Panc1 (cell line): ENCODE results near the gene KRTAP10-7. TPM values are rescaled to one million over a fixed set of nuclear protein-coding genes. Genes with fewer than 3 reads are reported as not detected.

Experiments
- ATAC-seq: fragments of 200-7000 bp; cut with Tn5 transposase; 2 replicates; pipeline ENCODE4 v1.9.1; 2020; ENCODE audit warnings: mild to moderate bottlenecking, moderate library complexity
- BruUV-seq: library from RNA; stranded (reverse); fragments of 400-500 nt; replicated peaks from 2 replicates; lab custom pipeline; 2021; lab: Mats Ljungman, UMichigan
- CTCF ChIA-PET: fragments of 300-600 bp; sonication (Branson Sonifier 250); formaldehyde crosslinking; loops from one replicate; lab custom pipeline; 2022; ENCODE audit warnings: antibody characterized with exemption; lab: Charles Lee
- POLR2A ChIA-PET: fragments of 300-600 bp; sonication (Branson Sonifier 250); formaldehyde crosslinking; loops from one replicate; lab custom pipeline; 2022; ENCODE audit warnings: antibody characterized with exemption; lab: Charles Lee
- DNase-seq: peaks from one replicate; pipeline ENCODE4 v3.0.0-alpha.2; 2010; ENCODE audit warnings: low read depth, low spot score
- H3K27ac ChIP-seq: 2 replicates; pipeline ENCODE4 v1.5.1; 2011; ENCODE audit warnings: mild to moderate bottlenecking, low read length, inconsistent platforms
- H3K27me3 ChIP-seq: fragments of 200-500 bp; sonication (Bioruptor generic); 2 replicates; pipeline ENCODE4 v1.6.0; 2014; ENCODE audit warnings: low read length, inconsistent platforms; ENCODE audit not compliant: control insufficient read depth, insufficient read depth
- H3K36me3 ChIP-seq: fragments of 200-500 bp; sonication (Bioruptor generic); 2 replicates; pipeline ENCODE4 v1.5.1; 2014; ENCODE audit warnings: inconsistent platforms, mild to moderate bottlenecking, low read length, moderate library complexity; ENCODE audit not compliant: control insufficient read depth, insufficient read depth
- H3K4me1 ChIP-seq: 2 replicates; pipeline ENCODE4 v1.5.1; 2011; ENCODE audit warnings: inconsistent platforms, mild to moderate bottlenecking, low read length, moderate library complexity; ENCODE audit not compliant: control insufficient read depth, insufficient read depth
- H3K4me3 ChIP-seq, 2 experiments: 2 replicates each; pipeline ENCODE4 v1.5.1; 2011 to 2012; ENCODE audit warnings: low read depth in 2 of 2, low read length in 2 of 2, mild to moderate bottlenecking in 2 of 2, inconsistent platforms in 1 of 2, moderate library complexity in 1 of 2
- H3K9me3 ChIP-seq: fragments of 200-500 bp; sonication (Bioruptor generic); 2 replicates; pipeline ENCODE4 v1.5.1; 2014; ENCODE audit warnings: low read depth, mild to moderate bottlenecking, inconsistent platforms, low read length, moderate library complexity; ENCODE audit not compliant: control insufficient read depth, insufficient read depth
- POLR2AphosphoS5 ChIP-seq: IDR thresholded peaks from 2 replicates; pipeline ENCODE4 v1.6.1; 2012; ENCODE audit warnings: mild to moderate bottlenecking, low read depth, low read length, moderate library complexity
- SIN3A ChIP-seq: IDR thresholded peaks from 2 replicates; pipeline ENCODE4 v1.6.1; 2012; ENCODE audit warnings: low read depth, mild to moderate bottlenecking, low read length, moderate library complexity, borderline replicate concordance; ENCODE audit not compliant: insufficient read depth
- TCF7L2 ChIP-seq: IDR thresholded peaks from 2 replicates; pipeline ENCODE4 v1.6.1; 2011; ENCODE audit warnings: mild to moderate bottlenecking, low read depth, low read length, inconsistent platforms
- in situ Hi-C: cut with HindIII; loops from 2 replicates; pipeline ENCODE4 v1.10.0; 2016; ENCODE audit warnings: low sequenced_read_pairs, low pct_unique_long_range_greater_than_20kb
- intact Hi-C: fragments of 100-400 bp; cut with micrococcal nuclease; formaldehyde crosslinking; loops from one replicate; pipeline ENCODE4 v1.10.0; 2022; ENCODE audit not compliant: unreplicated experiment
- total RNA-seq: library from RNA; stranded (reverse); gene quantifications from one replicate; pipeline ENCODE4 v1.2.1, GENCODE V29; 2021; ENCODE audit not compliant: unreplicated experiment
- TF ChIP-seq, protein P1 (sequence below), 2 experiments: IDR thresholded peaks; 2 replicates each; pipeline ENCODE4 v1.6.1; 2011 to 2012; ENCODE audit warnings: low read depth in 2 of 2, control low read depth in 1 of 2, low read length in 1 of 2, mild to moderate bottlenecking in 1 of 2, moderate library complexity in 1 of 2; ENCODE audit not compliant: insufficient read depth in 1 of 2
- TF ChIP-seq, protein P2 (sequence below): fragments of 450-650 bp; IDR thresholded peaks from 2 replicates; pipeline ENCODE4 v1.5.1; 2017; ENCODE audit warnings: mild to moderate bottlenecking

The KRTAP10-7 gene
- total RNA-seq, 1 experiment from 2014 or later, result not detected

GRCh38 chr21:44650973-44651675 is 50.7 kb downstream of the KRTAP10-7 start:
- H3K27ac ChIP-seq, result no peak overlapping the region
- H3K9me3 ChIP-seq, result no peaks in the 10 kb centered on the region
- H3K27me3 ChIP-seq, result no peaks in the 10 kb centered on the region
- ChIA-PET CTCF (no interaction called here), POLR2A (no interaction called here)
- H3K36me3 ChIP-seq, result no peaks in the 10 kb centered on the region
- intact Hi-C loops, result no loop called here
- ATAC-seq, result no peak
- H3K4me3 ChIP-seq, result no peak overlapping the region
- no TSS peak for BruUV-seq
- TF ChIP-seq, protein P1, sequence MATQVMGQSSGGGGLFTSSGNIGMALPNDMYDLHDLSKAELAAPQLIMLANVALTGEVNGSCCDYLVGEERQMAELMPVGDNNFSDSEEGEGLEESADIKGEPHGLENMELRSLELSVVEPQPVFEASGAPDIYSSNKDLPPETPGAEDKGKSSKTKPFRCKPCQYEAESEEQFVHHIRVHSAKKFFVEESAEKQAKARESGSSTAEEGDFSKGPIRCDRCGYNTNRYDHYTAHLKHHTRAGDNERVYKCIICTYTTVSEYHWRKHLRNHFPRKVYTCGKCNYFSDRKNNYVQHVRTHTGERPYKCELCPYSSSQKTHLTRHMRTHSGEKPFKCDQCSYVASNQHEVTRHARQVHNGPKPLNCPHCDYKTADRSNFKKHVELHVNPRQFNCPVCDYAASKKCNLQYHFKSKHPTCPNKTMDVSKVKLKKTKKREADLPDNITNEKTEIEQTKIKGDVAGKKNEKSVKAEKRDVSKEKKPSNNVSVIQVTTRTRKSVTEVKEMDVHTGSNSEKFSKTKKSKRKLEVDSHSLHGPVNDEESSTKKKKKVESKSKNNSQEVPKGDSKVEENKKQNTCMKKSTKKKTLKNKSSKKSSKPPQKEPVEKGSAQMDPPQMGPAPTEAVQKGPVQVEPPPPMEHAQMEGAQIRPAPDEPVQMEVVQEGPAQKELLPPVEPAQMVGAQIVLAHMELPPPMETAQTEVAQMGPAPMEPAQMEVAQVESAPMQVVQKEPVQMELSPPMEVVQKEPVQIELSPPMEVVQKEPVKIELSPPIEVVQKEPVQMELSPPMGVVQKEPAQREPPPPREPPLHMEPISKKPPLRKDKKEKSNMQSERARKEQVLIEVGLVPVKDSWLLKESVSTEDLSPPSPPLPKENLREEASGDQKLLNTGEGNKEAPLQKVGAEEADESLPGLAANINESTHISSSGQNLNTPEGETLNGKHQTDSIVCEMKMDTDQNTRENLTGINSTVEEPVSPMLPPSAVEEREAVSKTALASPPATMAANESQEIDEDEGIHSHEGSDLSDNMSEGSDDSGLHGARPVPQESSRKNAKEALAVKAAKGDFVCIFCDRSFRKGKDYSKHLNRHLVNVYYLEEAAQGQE (IDR thresholded peaks at IDR 0.05; ENCODE audit: insufficient read depth in 1 of 2, low read depth in 2 of 2, low read length in 1 of 2), result no peak
- TF ChIP-seq POLR2AphosphoS5 (no peak), SIN3A (no peak), TCF7L2 (no peak)
- TF ChIP-seq, protein P2, sequence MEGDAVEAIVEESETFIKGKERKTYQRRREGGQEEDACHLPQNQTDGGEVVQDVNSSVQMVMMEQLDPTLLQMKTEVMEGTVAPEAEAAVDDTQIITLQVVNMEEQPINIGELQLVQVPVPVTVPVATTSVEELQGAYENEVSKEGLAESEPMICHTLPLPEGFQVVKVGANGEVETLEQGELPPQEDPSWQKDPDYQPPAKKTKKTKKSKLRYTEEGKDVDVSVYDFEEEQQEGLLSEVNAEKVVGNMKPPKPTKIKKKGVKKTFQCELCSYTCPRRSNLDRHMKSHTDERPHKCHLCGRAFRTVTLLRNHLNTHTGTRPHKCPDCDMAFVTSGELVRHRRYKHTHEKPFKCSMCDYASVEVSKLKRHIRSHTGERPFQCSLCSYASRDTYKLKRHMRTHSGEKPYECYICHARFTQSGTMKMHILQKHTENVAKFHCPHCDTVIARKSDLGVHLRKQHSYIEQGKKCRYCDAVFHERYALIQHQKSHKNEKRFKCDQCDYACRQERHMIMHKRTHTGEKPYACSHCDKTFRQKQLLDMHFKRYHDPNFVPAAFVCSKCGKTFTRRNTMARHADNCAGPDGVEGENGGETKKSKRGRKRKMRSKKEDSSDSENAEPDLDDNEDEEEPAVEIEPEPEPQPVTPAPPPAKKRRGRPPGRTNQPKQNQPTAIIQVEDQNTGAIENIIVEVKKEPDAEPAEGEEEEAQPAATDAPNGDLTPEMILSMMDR, result no peak
- no peak for DNase-seq
- in situ Hi-C loops, result no loop called here
- no peaks in the 10 kb centered on the region for H3K4me1 ChIP-seq

Other genes starting within 250 kb of the KRTAP10-7 start
- gene TRPM2, start 247.0 kb upstream of the KRTAP10-7 start, total RNA-seq, result 0.26 TPM
- gene LRRC3, start 145.1 kb upstream of the KRTAP10-7 start, total RNA-seq, result 3.3 TPM
- gene KRTAP10-1, start 60.4 kb upstream of the KRTAP10-7 start, total RNA-seq, result not detected
- gene KRTAP10-2, start 49.1 kb upstream of the KRTAP10-7 start, total RNA-seq, result not detected
- gene KRTAP10-3, start 41.8 kb upstream of the KRTAP10-7 start, total RNA-seq, result not detected
- gene KRTAP10-4, start 26.9 kb upstream of the KRTAP10-7 start, total RNA-seq, result not detected
- not detected for gene KRTAP10-5, start 20.0 kb upstream of the KRTAP10-7 start, total RNA-seq
- not detected for gene KRTAP10-6, start 8.1 kb upstream of the KRTAP10-7 start, total RNA-seq
- gene KRTAP10-8, start 11.5 kb downstream of the KRTAP10-7 start, total RNA-seq, result not detected
- gene KRTAP10-9, start 26.5 kb downstream of the KRTAP10-7 start, total RNA-seq, result not detected
- gene KRTAP10-10, start 36.8 kb downstream of the KRTAP10-7 start, total RNA-seq, result not detected
- not detected for gene KRTAP10-11, start 45.8 kb downstream of the KRTAP10-7 start, total RNA-seq
- gene KRTAP12-4, start 54.1 kb downstream of the KRTAP10-7 start, total RNA-seq, result not detected
- not detected for gene KRTAP12-3, start 57.3 kb downstream of the KRTAP10-7 start, total RNA-seq
- not detected for gene KRTAP12-2, start 66.3 kb downstream of the KRTAP10-7 start, total RNA-seq
- not detected for gene KRTAP12-1, start 81.6 kb downstream of the KRTAP10-7 start, total RNA-seq
- not detected for gene KRTAP10-12, start 96.6 kb downstream of the KRTAP10-7 start, total RNA-seq
- gene TSPEAR, start 111.0 kb downstream of the KRTAP10-7 start, total RNA-seq, result not detected
- gene UBE2G2, start 201.2 kb downstream of the KRTAP10-7 start, total RNA-seq, result 77.4 TPM
- 41.4 TPM for gene SUMO3, start 217.5 kb downstream of the KRTAP10-7 start, total RNA-seq